K562 (cell line): ENCODE data around the gene TTC9C. TPM values are rescaled to one million over a fixed set of nuclear protein-coding genes. Genes with fewer than 3 reads are reported as not detected.
A peak's percentile ranks its signal among the peaks of the same experiment; 100 is the strongest.

Experiments
- ATAC-seq: fragments of 200-7000 bp; cut with Tn5 transposase; 3 replicates; pipeline ENCODE4 v1.9.1; 2020; ENCODE audit warnings: moderate library complexity
- BruUV-seq: library from RNA; stranded (reverse); fragments of 400-500 nt; replicated peaks from 2 replicates; lab custom pipeline; 2021; lab: Mats Ljungman, UMichigan
- CTCF ChIA-PET: fragments of 300-600 bp; formaldehyde crosslinking; extraction: SDS; loops from one replicate; lab custom pipeline; 2021; ENCODE audit warnings: low intra/inter-chr PET ratio; lab: Yijun Ruan, JAX
- POLR2A ChIA-PET: fragments of 300-600, 350-650 bp; sonication (Branson Sonifier 250); formaldehyde crosslinking; extraction: SDS; loops from one replicate; lab custom pipeline; 2021; ENCODE audit warnings: antibody characterized with exemption, inconsistent platforms; lab: Yijun Ruan, JAX
- DNase-seq, 4 experiments: peaks; one replicate each; pipeline versions ENCODE4 v3.0.0 to v3.0.0-alpha.2; 2011 to 2018; ENCODE audit warnings: low spot score in 3 of 4, mixed read lengths in 3 of 4; ENCODE audit errors: extremely low read depth in 1 of 4
- FAIRE-seq: peaks from 2 replicates; lab custom pipeline; 2011; peaks lifted over from hg19 to GRCh38; lab: Jason Lieb, UNC
- H2AFZ ChIP-seq: 2 replicates; pipeline ENCODE4 v1.6.0; 2011; ENCODE audit warnings: low read depth, low read length, control low read depth, inconsistent platforms
- H3K27ac ChIP-seq: fragments of 200-600 bp; 3 replicates; pipeline ENCODE4 v1.8.0; 2011; ENCODE audit warnings: low read depth, mild to moderate bottlenecking, control low read depth, inconsistent platforms, low read length, moderate library complexity, mixed read lengths; ENCODE audit errors: extremely low read depth
- H3K27me3 ChIP-seq, 2 experiments: fragments of 300-600 bp in 1 of 2; 2 replicates in 1 of 2; 3 replicates in 1 of 2; pipeline versions ENCODE4 v1.6.0 to v1.8.0; 2011; ENCODE audit warnings: inconsistent platforms in 2 of 2, low read length in 2 of 2, mild to moderate bottlenecking in 1 of 2, mixed read lengths in 1 of 2, moderate library complexity in 1 of 2; ENCODE audit not compliant: control insufficient read depth in 2 of 2, insufficient read depth in 2 of 2
- H3K36me3 ChIP-seq: fragments of 300-600 bp; 3 replicates; pipeline ENCODE4 v1.8.0; 2011; ENCODE audit warnings: mild to moderate bottlenecking, low read length, inconsistent platforms; ENCODE audit not compliant: control insufficient read depth, insufficient read depth
- H3K4me1 ChIP-seq, 2 experiments: fragments of 200-600 bp in 1 of 2; replicated peaks in 1 of 2; 2 replicates in 1 of 2; 3 replicates in 1 of 2; pipeline versions ENCODE4 v1.5.1 to v1.8.0; 2011; ENCODE audit warnings: inconsistent platforms in 2 of 2, low read length in 2 of 2, mild to moderate bottlenecking in 1 of 2, mixed read lengths in 1 of 2, moderate library complexity in 1 of 2; ENCODE audit not compliant: control insufficient read depth in 2 of 2, insufficient read depth in 2 of 2
- H3K4me2 ChIP-seq: 2 replicates; pipeline ENCODE4 v1.6.1; 2011; ENCODE audit warnings: low read length, control low read depth, inconsistent platforms, mixed read lengths; ENCODE audit not compliant: insufficient read depth
- H3K4me3 ChIP-seq: fragments of 200-600 bp; sonication (generic), shearing (Covaris generic); 2 replicates; pipeline ENCODE4 v1.5.1; 2016; ENCODE audit warnings: control low read depth, inconsistent platforms
- H3K79me2 ChIP-seq: fragments of 200-600 bp; 3 replicates; pipeline ENCODE4 v1.8.0; 2011; ENCODE audit warnings: low read length, inconsistent platforms; ENCODE audit not compliant: control insufficient read depth, insufficient read depth
- H3K9ac ChIP-seq, 2 experiments: 2 replicates each; pipeline versions ENCODE4 v1.6.0 to v1.6.1; 2011; ENCODE audit warnings: low read depth in 2 of 2, low read length in 2 of 2, control low read depth in 1 of 2, inconsistent platforms in 1 of 2, mild to moderate bottlenecking in 1 of 2, mixed read lengths in 1 of 2; ENCODE audit not compliant: insufficient read depth in 1 of 2
- H3K9me1 ChIP-seq: one replicate; pipeline ENCODE4 v1.6.0; 2011; ENCODE audit warnings: inconsistent platforms, mild to moderate bottlenecking, low read length, moderate library complexity; ENCODE audit not compliant: control insufficient read depth, insufficient read depth
- H3K9me3 ChIP-seq: replicated peaks from 2 replicates; pipeline ENCODE4 v1.5.1; 2011; ENCODE audit warnings: low read depth, low read length, inconsistent platforms; ENCODE audit not compliant: control insufficient read depth, insufficient read depth
- H4K20me1 ChIP-seq: replicated peaks from 2 replicates; pipeline ENCODE4 v1.6.1; 2011; ENCODE audit warnings: low read length, inconsistent platforms, mixed read lengths; ENCODE audit not compliant: control insufficient read depth, insufficient read depth
- BRD9 ChIP-seq: fragments of 450-650 bp; IDR thresholded peaks from 2 replicates; pipeline ENCODE4 v1.6.1; 2018; ENCODE audit warnings: low read depth; ENCODE audit not compliant: partially characterized antibody
- CBX5 ChIP-seq: IDR thresholded peaks from 2 replicates; pipeline ENCODE4 v1.6.1; 2014; ENCODE audit warnings: low read depth, borderline replicate concordance
- CSDE1 ChIP-seq, 2 experiments: fragments of 450-650 bp; IDR thresholded peaks; 2 replicates each; pipeline ENCODE4 v1.6.1; 2016; ENCODE audit warnings: mild to moderate bottlenecking in 1 of 2
- CXXC5 ChIP-seq: fragments of 250-450 bp; sonication (Bioruptor Pico); IDR thresholded peaks from 2 replicates; pipeline ENCODE4 v1.8.0; 2022; ENCODE audit warnings: inconsistent platforms, mild to moderate bottlenecking, moderate library complexity
- HEY1 ChIP-seq: fragments of 250-450 bp; sonication (Bioruptor Pico); IDR thresholded peaks from 2 replicates; pipeline ENCODE4 v1.5.0; 2020; ENCODE audit warnings: mild to moderate bottlenecking, moderate library complexity, borderline replicate concordance
- NR3C1 ChIP-seq: sonication (generic); formaldehyde crosslinking; IDR thresholded peaks from 2 replicates; pipeline ENCODE4 v1.8.1; 2022; ENCODE audit warnings: missing genetic modification reagents
- POLR2G ChIP-seq: fragments of 200-400 bp; formaldehyde crosslinking; IDR thresholded peaks from 2 replicates; pipeline ENCODE4 v1.6.1; 2017; ENCODE audit warnings: low read depth, mild to moderate bottlenecking, antibody characterized with exemption, low read length, moderate library complexity
- POLR3G ChIP-seq: IDR thresholded peaks from 2 replicates; pipeline ENCODE4 v1.6.1; 2011; ENCODE audit not compliant: insufficient read length, insufficient replicate concordance; ENCODE audit errors: extremely low read depth
- RHOXF2B ChIP-seq: fragments of 250-450 bp; sonication (Bioruptor Pico); conservative IDR thresholded peaks from 2 replicates; pipeline ENCODE4 v1.5.1; 2021
- SRSF7 ChIP-seq: fragments of 200-400 bp; formaldehyde crosslinking; optimal IDR thresholded peaks from 2 replicates; pipeline ENCODE3; 2017; ENCODE audit warnings: mild to moderate bottlenecking, low read depth, low read length
- TBP ChIP-seq: optimal IDR thresholded peaks from 2 replicates; pipeline ENCODE3; 2011; ENCODE audit warnings: low read depth, low read length, improper control_type of control experiment
- THRAP3 ChIP-seq: fragments of 450-650 bp; IDR thresholded peaks from 2 replicates; pipeline ENCODE4 v1.6.1; 2016; ENCODE audit warnings: mild to moderate bottlenecking, inconsistent platforms, borderline replicate concordance
- TRIM28 ChIP-seq: fragments of 450-650 bp; IDR thresholded peaks from 2 replicates; pipeline ENCODE4 v1.6.1; 2017
- ZNF253 ChIP-seq: fragments of 250-450 bp; sonication (Bioruptor Pico); conservative IDR thresholded peaks from 2 replicates; pipeline ENCODE4 v1.6.1; 2021; ENCODE audit warnings: mild to moderate bottlenecking
- ZNF282 ChIP-seq: sonication (generic); formaldehyde crosslinking; IDR thresholded peaks from 2 replicates; pipeline ENCODE4 v1.8.1; 2023; ENCODE audit warnings: missing genetic modification reagents
- ZNF311 ChIP-seq: fragments of 250-450 bp; sonication (Bioruptor Pico); IDR thresholded peaks from 2 replicates; pipeline ENCODE4 v1.4.0; 2020; ENCODE audit warnings: mild to moderate bottlenecking, moderate library complexity
- ZNF644 ChIP-seq: fragments of 200-800 bp; sonication (Bioruptor generic); IDR thresholded peaks from 2 replicates; pipeline ENCODE4 v1.6.1; 2016; ENCODE audit warnings: low read depth, missing genetic modification characterization, missing compliant biosample characterization
- ZNF695 ChIP-seq: fragments of 450-650 bp; formaldehyde crosslinking; IDR thresholded peaks from 2 replicates; pipeline ENCODE4 v1.4.0; 2020; ENCODE audit warnings: mild to moderate bottlenecking, moderate library complexity
- WGBS: fragments of 100-300 bp; shearing (Covaris generic); methylation state at CpG from one replicate; pipeline ENCODE4 v1.1.6; 2016; ENCODE audit warnings: low coverage, mixed read lengths; ENCODE audit not compliant: insufficient coverage; ENCODE audit errors: missing lambda C conversion rate; 5-methylcytosine and 5-hydroxymethylcytosine counted together
- in situ Hi-C: fragments of 300-500 bp; cut with MboI; formaldehyde crosslinking; loops from 4 replicates; pipeline ENCODE4 v1.15.0; 2018; ENCODE audit warnings: inconsistent platforms, mixed read lengths
- intact Hi-C: fragments of 100-400 bp; cut with micrococcal nuclease; formaldehyde crosslinking; loops from 2 replicates; pipeline ENCODE4 v1.14.2; 2022
- polyA plus RNA-seq, 8 experiments: library from polyadenylated mRNA; depleted of rRNA in 4 of 8; stranded (reverse) in 5 of 8; unstranded in 3 of 8; fragments of >200 nt; fragmentation: Nextera tagmentation in 2 of 8; fragmentation: Illumina TruSeq in 1 of 8; extraction: Ambion mirVana in 2 of 8; extraction: Trizol in 1 of 8; gene quantifications; 2 replicates each; pipeline versions ENCODE4 v1.2.1 to v1.2.3, GENCODE V29; 2011 to 2014; ENCODE audit warnings: inconsistent platforms in 1 of 8, missing spikeins in 1 of 8
- total RNA-seq, 7 experiments: library from RNA; depleted of rRNA in 6 of 7; stranded (reverse); fragments of >200 nt in 6 of 7; fragmentation: Illumina TruSeq in 2 of 7; extraction: Trizol in 2 of 7; gene quantifications; 2 replicates each; pipeline versions ENCODE4 v1.2.1 to v1.2.3, GENCODE V29; 2011 to 2021; ENCODE audit warnings: low replicate concordance in 1 of 7
- TF ChIP-seq, protein P1 (sequence below): fragments of 450-650 bp; formaldehyde crosslinking; IDR thresholded peaks from 2 replicates; pipeline ENCODE4 v1.4.0; 2020; ENCODE audit warnings: mild to moderate bottlenecking, moderate library complexity
- TF ChIP-seq, protein P2 (sequence below): sonication (generic); formaldehyde crosslinking; IDR thresholded peaks from 2 replicates; pipeline ENCODE4 v1.8.0; 2022; ENCODE audit warnings: mild to moderate bottlenecking, missing genetic modification reagents, borderline replicate concordance

Gene TTC9C
- total and polyA plus RNA-seq, 9 of the 15 experiments (the other 6 are each of a cell fraction or from before 2014, with no cell fraction given): 32.8 to 59.0 (median 37.1) TPM

DNA sequence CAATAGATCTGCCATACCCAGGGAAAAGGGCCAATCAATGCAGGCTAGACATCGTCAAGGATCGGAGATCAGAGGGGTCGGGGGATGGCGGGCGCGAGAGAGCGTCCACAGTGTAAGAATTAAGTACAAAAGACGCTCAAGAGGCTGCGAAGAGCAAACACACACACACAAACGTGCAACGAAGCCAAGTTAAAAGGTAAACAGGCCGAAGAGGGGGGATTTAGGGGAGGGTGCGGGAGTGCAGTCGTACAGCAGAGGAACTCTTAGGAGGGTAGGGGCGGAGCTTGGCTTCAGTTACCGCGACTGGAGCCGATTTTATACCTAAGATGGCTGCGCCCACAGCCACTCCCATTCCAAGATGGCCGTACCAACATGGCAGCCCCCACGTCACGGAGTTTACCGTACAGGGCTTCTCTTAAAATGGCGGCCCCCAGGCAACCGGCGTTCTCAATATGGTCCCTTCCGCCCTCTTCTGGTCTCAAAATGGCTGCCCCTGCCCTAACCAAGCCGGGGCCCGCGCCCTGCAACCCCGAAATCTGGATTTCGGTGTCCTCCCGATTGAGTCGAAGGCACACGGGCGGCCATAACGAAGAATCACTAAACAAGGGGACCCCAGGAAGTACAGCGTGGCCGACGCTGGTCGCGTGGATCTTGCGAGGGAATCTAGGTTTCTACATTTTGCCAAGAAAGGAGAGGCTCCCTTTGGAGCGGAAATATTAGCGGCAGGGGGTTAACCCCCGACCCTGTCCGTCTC, 18.9 kb upstream of the TTC9C start:
- CTCF ChIA-PET: no interaction called here
- Histone ChIP-seq H3K9me3 (no peaks in the 10 kb centered on the region), H3K9me1 (peaks cover 2% of the 10 kb centered on the region), H2AFZ (no peak overlapping the region), H3K4me3 (no peak overlapping the region), H4K20me1 (peaks cover 7% of the 10 kb centered on the region), H3K27me3 (no peaks in the 10 kb centered on the region), H3K79me2 (peaks cover 25% of the 10 kb centered on the region), H3K4me2 (no peak overlapping the region), H3K9ac (peak overlapping the region in 1 of 2 experiments; percentile 39; a peak in 1 of 4 replicates), H3K36me3 (peaks cover 81% of the 10 kb centered on the region), H3K27ac (peak overlapping the region; percentile 19; the same call in 1 of the 3 replicates), H3K4me1 (peaks cover 36 to 46% of the 10 kb centered on the region in 2 experiments)
- intact Hi-C loops: loop anchor here (5.0 kb wide), 1 partner anchor 312 kb away; no protein-coding TSS in a partner anchor
- 83% methylated on average over 35 of the region's 47 CpGs for WGBS
- POLR2A ChIA-PET: interaction anchor here (0.6 to 4.1 kb wide), 7 partner anchors 8 to 134 kb away, joined by 3 to 31 read pairs (median 8); partner anchors contain the start of genes C11orf98, CSKMT, HNRNPUL2 and TTC9C
- in situ Hi-C loops: no loop called here
- ATAC-seq (peak; percentile 4; the same call in 2 of the 3 replicates), DNase-seq (peak in 3 of 4 experiments; percentile 33 to 57 (median 43)), FAIRE-seq (no peak)
- BruUV-seq: no TSS peak
- TF ChIP-seq TBP: no peak
- TF ChIP-seq POLR2G: peak; percentile 70
- TF ChIP-seq POLR3G: no peak
- no peak for TF ChIP-seq HEY1 (CRISPR knock-in tag)
- no peak for TF ChIP-seq ZNF644 (tag)
- TF ChIP-seq CXXC5: no peak
- TF ChIP-seq, protein P1, sequence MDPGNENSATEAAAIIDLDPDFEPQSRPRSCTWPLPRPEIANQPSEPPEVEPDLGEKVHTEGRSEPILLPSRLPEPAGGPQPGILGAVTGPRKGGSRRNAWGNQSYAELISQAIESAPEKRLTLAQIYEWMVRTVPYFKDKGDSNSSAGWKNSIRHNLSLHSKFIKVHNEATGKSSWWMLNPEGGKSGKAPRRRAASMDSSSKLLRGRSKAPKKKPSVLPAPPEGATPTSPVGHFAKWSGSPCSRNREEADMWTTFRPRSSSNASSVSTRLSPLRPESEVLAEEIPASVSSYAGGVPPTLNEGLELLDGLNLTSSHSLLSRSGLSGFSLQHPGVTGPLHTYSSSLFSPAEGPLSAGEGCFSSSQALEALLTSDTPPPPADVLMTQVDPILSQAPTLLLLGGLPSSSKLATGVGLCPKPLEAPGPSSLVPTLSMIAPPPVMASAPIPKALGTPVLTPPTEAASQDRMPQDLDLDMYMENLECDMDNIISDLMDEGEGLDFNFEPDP (CRISPR knock-in tag): no peak
- TF ChIP-seq ZNF253: no peak
- TF ChIP-seq, protein P2, sequence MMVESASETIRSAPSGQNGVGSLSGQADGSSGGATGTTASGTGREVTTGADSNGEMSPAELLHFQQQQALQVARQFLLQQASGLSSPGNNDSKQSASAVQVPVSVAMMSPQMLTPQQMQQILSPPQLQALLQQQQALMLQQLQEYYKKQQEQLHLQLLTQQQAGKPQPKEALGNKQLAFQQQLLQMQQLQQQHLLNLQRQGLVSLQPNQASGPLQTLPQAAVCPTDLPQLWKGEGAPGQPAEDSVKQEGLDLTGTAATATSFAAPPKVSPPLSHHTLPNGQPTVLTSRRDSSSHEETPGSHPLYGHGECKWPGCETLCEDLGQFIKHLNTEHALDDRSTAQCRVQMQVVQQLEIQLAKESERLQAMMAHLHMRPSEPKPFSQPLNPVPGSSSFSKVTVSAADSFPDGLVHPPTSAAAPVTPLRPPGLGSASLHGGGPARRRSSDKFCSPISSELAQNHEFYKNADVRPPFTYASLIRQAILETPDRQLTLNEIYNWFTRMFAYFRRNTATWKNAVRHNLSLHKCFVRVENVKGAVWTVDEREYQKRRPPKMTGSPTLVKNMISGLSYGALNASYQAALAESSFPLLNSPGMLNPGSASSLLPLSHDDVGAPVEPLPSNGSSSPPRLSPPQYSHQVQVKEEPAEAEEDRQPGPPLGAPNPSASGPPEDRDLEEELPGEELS (CRISPR knock-in tag): no peak
- TF ChIP-seq ZNF282 (CRISPR knock-in tag): no peak
- TF ChIP-seq SRSF7: no peak
- TF ChIP-seq ZNF311 (CRISPR knock-in tag): no peak
- no peak for TF ChIP-seq CBX5
- TF ChIP-seq CSDE1 (IDR thresholded peaks at IDR 0.05): peak in 1 of 2 experiments; percentile 88; a peak in 1 of 4 replicates
- peak; percentile 94; the same call in 1 of the 2 replicates for TF ChIP-seq THRAP3
- no peak for TF ChIP-seq BRD9
- no peak for TF ChIP-seq RHOXF2B (CRISPR knock-in tag)
- TF ChIP-seq ZNF695 (CRISPR knock-in tag): no peak
- TF ChIP-seq TRIM28: no peak
- TF ChIP-seq NR3C1 (CRISPR knock-in tag): no peak
